H1 (cell line): ENCODE data around the gene FGD4. TPM values are rescaled to one million over a fixed set of nuclear protein-coding genes. Genes with fewer than 3 reads are reported as not detected.

ENCODE experiments used
- ASH2L ChIP-seq: fragments of 200-600, 300-600 bp; sonication (generic); IDR thresholded peaks from one replicate; pipeline ENCODE4 v1.7.1; 2017; ENCODE audit warnings: low read length
- CREB1 ChIP-seq: IDR thresholded peaks from 2 replicates; pipeline ENCODE4 v1.6.1; 2012; ENCODE audit warnings: inconsistent platforms
- GTF2F1 ChIP-seq: IDR thresholded peaks from 2 replicates; pipeline ENCODE4 v1.6.1; 2012; ENCODE audit warnings: low read depth, low read length, improper control_type of control experiment, borderline replicate concordance
- JUN ChIP-seq: IDR thresholded peaks from 2 replicates; pipeline ENCODE4 v1.6.1; 2011; ENCODE audit warnings: low read depth, mild to moderate bottlenecking, improper control_type of control experiment, low read length
- KDM5A ChIP-seq: fragments of 200-600 bp; IDR thresholded peaks from 2 replicates; pipeline ENCODE4 v1.7.1; 2012; ENCODE audit warnings: mild to moderate bottlenecking, low read length, inconsistent platforms, mixed read lengths
- MAFK ChIP-seq: IDR thresholded peaks from 2 replicates; pipeline ENCODE4 v1.6.1; 2012; ENCODE audit warnings: low read depth, mild to moderate bottlenecking, improper control_type of control experiment, low read length
- POLR2AphosphoS5 ChIP-seq: IDR thresholded peaks from 2 replicates; pipeline ENCODE4 v1.6.1; 2011; ENCODE audit warnings: low read depth, low read length
- POU5F1 ChIP-seq: IDR thresholded peaks from 2 replicates; pipeline ENCODE4 v1.6.1; 2011; ENCODE audit warnings: low read depth, mild to moderate bottlenecking, low read length, moderate library complexity
- SIRT6 ChIP-seq: IDR thresholded peaks from one replicate; pipeline ENCODE4 v1.7.1; 2012; ENCODE audit warnings: low read length, inconsistent platforms
- SIX5 ChIP-seq: IDR thresholded peaks from 2 replicates; pipeline ENCODE4 v1.6.1; 2011; ENCODE audit warnings: mild to moderate bottlenecking, low read depth, low read length
- ZNF274 ChIP-seq: IDR thresholded peaks from 2 replicates; pipeline ENCODE4 v1.7.0; 2012; ENCODE audit warnings: low read length, borderline replicate concordance; ENCODE audit errors: extremely low read depth
- polyA plus RNA-seq, 7 experiments: library from polyadenylated mRNA; depleted of rRNA in 3 of 7; stranded (reverse) in 5 of 7; unstranded in 2 of 7; fragments of >200 nt in 5 of 7; fragments of 200-250 nt in 2 of 7; gene quantifications; 1 replicate in 5 of 7; 2 replicates in 1 of 7; 4 replicates in 1 of 7; pipeline versions ENCODE4 v1.2.1 to v1.2.3, GENCODE V29; 2011 to 2013; ENCODE audit warnings: missing spikeins in 2 of 7, mixed read lengths in 2 of 7
- total RNA-seq: library from RNA; stranded (reverse); fragmentation: NEBNext Ultra II Directional; extraction: Animal tissue kit (Norgen Biotek cat#: 25700); gene quantifications from 2 replicates; pipeline ENCODE4 v1.2.1, GENCODE V29; 2021
- TF ChIP-seq, protein P1 (sequence below): fragments of 300-600 bp; sonication (generic); IDR thresholded peaks from 2 replicates; pipeline ENCODE4 v1.7.1; 2012; ENCODE audit warnings: low read length, moderate library complexity, mild to moderate bottlenecking, inconsistent platforms; ENCODE audit not compliant: insufficient replicate concordance

Gene FGD4
- total and polyA plus RNA-seq, 2 of the 8 experiments (the other 6 are each of a cell fraction or from before 2014, with no cell fraction given): 8.5 to 48.2 TPM

DNA sequence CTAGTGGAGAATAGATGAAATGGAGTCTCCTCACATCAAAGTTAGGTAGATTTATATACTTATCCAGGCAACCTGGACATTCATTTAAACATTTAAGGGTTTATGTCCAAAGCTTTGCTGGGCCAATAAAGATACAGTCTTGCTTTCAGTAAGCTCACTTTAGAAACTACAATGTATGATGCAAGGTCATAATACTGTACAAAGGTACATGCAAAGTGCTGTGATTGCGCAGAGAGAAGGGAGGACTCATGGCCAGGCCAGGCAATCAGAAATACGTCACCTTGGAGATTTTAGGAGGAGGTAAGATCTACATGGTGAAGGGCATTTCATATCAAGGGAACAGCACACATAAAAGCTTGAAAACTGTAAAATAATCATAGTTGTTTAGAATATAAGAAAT, 113.6 kb downstream of the FGD4 start (continued):
- TF ChIP-seq, protein P1, sequence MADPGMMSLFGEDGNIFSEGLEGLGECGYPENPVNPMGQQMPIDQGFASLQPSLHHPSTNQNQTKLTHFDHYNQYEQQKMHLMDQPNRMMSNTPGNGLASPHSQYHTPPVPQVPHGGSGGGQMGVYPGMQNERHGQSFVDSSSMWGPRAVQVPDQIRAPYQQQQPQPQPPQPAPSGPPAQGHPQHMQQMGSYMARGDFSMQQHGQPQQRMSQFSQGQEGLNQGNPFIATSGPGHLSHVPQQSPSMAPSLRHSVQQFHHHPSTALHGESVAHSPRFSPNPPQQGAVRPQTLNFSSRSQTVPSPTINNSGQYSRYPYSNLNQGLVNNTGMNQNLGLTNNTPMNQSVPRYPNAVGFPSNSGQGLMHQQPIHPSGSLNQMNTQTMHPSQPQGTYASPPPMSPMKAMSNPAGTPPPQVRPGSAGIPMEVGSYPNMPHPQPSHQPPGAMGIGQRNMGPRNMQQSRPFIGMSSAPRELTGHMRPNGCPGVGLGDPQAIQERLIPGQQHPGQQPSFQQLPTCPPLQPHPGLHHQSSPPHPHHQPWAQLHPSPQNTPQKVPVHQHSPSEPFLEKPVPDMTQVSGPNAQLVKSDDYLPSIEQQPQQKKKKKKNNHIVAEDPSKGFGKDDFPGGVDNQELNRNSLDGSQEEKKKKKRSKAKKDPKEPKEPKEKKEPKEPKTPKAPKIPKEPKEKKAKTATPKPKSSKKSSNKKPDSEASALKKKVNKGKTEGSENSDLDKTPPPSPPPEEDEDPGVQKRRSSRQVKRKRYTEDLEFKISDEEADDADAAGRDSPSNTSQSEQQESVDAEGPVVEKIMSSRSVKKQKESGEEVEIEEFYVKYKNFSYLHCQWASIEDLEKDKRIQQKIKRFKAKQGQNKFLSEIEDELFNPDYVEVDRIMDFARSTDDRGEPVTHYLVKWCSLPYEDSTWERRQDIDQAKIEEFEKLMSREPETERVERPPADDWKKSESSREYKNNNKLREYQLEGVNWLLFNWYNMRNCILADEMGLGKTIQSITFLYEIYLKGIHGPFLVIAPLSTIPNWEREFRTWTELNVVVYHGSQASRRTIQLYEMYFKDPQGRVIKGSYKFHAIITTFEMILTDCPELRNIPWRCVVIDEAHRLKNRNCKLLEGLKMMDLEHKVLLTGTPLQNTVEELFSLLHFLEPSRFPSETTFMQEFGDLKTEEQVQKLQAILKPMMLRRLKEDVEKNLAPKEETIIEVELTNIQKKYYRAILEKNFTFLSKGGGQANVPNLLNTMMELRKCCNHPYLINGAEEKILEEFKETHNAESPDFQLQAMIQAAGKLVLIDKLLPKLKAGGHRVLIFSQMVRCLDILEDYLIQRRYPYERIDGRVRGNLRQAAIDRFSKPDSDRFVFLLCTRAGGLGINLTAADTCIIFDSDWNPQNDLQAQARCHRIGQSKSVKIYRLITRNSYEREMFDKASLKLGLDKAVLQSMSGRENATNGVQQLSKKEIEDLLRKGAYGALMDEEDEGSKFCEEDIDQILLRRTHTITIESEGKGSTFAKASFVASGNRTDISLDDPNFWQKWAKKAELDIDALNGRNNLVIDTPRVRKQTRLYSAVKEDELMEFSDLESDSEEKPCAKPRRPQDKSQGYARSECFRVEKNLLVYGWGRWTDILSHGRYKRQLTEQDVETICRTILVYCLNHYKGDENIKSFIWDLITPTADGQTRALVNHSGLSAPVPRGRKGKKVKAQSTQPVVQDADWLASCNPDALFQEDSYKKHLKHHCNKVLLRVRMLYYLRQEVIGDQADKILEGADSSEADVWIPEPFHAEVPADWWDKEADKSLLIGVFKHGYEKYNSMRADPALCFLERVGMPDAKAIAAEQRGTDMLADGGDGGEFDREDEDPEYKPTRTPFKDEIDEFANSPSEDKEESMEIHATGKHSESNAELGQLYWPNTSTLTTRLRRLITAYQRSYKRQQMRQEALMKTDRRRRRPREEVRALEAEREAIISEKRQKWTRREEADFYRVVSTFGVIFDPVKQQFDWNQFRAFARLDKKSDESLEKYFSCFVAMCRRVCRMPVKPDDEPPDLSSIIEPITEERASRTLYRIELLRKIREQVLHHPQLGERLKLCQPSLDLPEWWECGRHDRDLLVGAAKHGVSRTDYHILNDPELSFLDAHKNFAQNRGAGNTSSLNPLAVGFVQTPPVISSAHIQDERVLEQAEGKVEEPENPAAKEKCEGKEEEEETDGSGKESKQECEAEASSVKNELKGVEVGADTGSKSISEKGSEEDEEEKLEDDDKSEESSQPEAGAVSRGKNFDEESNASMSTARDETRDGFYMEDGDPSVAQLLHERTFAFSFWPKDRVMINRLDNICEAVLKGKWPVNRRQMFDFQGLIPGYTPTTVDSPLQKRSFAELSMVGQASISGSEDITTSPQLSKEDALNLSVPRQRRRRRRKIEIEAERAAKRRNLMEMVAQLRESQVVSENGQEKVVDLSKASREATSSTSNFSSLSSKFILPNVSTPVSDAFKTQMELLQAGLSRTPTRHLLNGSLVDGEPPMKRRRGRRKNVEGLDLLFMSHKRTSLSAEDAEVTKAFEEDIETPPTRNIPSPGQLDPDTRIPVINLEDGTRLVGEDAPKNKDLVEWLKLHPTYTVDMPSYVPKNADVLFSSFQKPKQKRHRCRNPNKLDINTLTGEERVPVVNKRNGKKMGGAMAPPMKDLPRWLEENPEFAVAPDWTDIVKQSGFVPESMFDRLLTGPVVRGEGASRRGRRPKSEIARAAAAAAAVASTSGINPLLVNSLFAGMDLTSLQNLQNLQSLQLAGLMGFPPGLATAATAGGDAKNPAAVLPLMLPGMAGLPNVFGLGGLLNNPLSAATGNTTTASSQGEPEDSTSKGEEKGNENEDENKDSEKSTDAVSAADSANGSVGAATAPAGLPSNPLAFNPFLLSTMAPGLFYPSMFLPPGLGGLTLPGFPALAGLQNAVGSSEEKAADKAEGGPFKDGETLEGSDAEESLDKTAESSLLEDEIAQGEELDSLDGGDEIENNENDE: no peak
- TF ChIP-seq POU5F1 (no peak), POLR2AphosphoS5 (no peak), JUN (no peak), ZNF274 (no peak), GTF2F1 (no peak), SIRT6 (no peak), MAFK (no peak), KDM5A (no peak), CREB1 (no peak), SIX5 (no peak), ASH2L (no peak)
- TF ChIP-seq, all 59 proteins: peak for 0
